GM18907 (cell line): ENCODE measurements around the gene C2orf72.
"Not testable (repeated sequence)": the region's sequence is repeated elsewhere in the genome, so short reads cannot be mapped to it uniquely, and the experiment has no call there.

Experiments used
- ATAC-seq: cut with Tn5 transposase; IDR thresholded peaks from one replicate; pipeline ENCODE4 v1.9.1; 2021; ENCODE audit warnings: mild to moderate bottlenecking, moderate library complexity; ENCODE audit not compliant: unreplicated experiment

The C2orf72 gene

GRCh38 chr2:231067531-231067930, 30.2 kb downstream of the C2orf72 start:
- not testable (repeated sequence) for ATAC-seq

- no peak for ATAC-seq
These were observed 31.4 kb downstream of the C2orf72 start for GRCh38 chr2:231068525-231069222.

- no peak for ATAC-seq
These were observed 32.2 kb downstream of the C2orf72 start for GRCh38 chr2:231069379-231070054.

- ATAC-seq: no peak
These were observed 47.2 kb downstream of the C2orf72 start for GRCh38 chr2:231084565-231084964.

- no peak for ATAC-seq
These were observed 51.4 kb downstream of the C2orf72 start for GRCh38 chr2:231088754-231089153.

- ATAC-seq: no peak
These were observed 56.6 kb downstream of the C2orf72 start for GRCh38 chr2:231093933-231094332.

GRCh38 chr2:231094736-231095346, 57.5 kb downstream of the C2orf72 start:
- ATAC-seq: no peak
